Measurements from ENCODE around the gene MGAT5.

The MGAT5 gene

GRCh38 chr2:134445985-134446382 lies 192.1 kb downstream of the MGAT5 start:
- no peak for DNase-seq (ENCODE audit: low spot score)
- FAIRE-seq = no peak

GRCh38 chr2:134446383-134447017 lies 192.6 kb downstream of the MGAT5 start:
- no peak for FAIRE-seq
- DNase-seq (ENCODE audit: low spot score) = no peak

- DNase-seq (ENCODE audit: low spot score) (no peak), FAIRE-seq (no peak)
Measured at GRCh38 chr2:134447669-134448068, 193.8 kb downstream of the MGAT5 start.

GRCh38 chr2:134448650-134449049 lies 194.8 kb downstream of the MGAT5 start:
- no peak for FAIRE-seq
- no peak for DNase-seq (ENCODE audit: low spot score)

DNA sequence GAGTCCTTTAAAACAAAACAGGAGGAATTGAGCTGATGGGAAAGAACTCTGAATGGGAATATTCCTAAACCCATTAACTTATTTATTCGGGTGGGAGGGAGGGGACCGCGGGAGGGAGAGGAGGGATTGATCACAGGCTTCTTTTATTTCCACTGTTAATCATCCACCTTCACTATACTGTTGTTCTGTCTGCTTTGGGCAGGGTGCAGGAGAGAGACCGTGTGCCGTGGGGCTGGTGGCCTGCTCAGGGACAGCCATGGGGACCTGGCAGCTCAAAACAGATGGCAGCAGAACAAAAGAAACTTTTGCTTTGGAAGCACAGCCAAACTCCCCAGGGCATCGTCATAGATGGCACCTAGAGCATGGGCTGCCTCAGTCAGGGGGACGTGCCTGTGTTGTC lies 195.3 kb downstream of the MGAT5 start:
- no peak for FAIRE-seq

GRCh38 chr2:134449751-134450513 lies 196.1 kb downstream of the MGAT5 start:
- no peak for DNase-seq (ENCODE audit: low spot score)
- no peak for FAIRE-seq

More for the DNA sequence above, 195.3 kb downstream of the MGAT5 start:
- no peak for DNase-seq (ENCODE audit: low spot score)

GRCh38 chr2:134451347-134451630 lies 197.4 kb downstream of the MGAT5 start:
- FAIRE-seq (no peak), DNase-seq (ENCODE audit: low spot score) (no peak)

DNA sequence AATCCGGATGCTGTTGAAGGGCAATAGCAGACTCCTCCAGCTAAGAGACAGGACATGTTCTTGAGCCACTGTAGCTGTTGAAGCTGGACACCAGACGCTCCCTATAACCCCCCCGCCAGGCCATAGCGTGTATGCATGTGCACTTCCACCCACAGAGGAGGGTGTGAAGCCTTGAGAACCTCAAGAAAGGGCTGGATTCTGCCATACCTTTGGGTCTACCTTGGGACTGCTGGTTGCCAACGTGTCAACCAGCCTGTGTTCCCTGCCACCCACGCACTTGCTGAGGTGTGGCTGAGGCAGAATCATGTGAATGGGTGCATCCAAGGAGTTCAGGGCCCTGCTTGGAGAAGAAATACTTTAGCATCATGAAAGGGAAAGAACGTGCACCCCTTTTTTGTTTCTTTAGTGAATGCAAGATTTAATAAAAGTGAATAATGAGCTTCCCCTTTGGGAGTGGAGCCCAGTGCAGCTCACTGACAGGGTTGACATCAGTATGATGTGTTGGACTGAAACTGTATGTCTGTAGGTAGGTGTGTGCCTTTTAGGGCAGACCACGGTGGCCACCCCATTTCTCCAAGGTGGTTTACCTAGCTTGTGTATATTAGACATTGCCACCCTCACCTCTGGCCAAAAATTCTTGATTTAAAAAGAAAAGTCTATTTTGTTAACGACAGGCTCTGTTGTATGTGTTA lies 198.3 kb downstream of the MGAT5 start:
- FAIRE-seq (no peak), DNase-seq (ENCODE audit: low spot score) (no peak)

- no peak for DNase-seq (ENCODE audit: low spot score)
- no peak for FAIRE-seq
Measured at GRCh38 chr2:134453476-134453875, 199.6 kb downstream of the MGAT5 start.

- no peak for DNase-seq (ENCODE audit: low spot score)
- no peak for FAIRE-seq
Measured at GRCh38 chr2:134453973-134454372, 200.1 kb downstream of the MGAT5 start.

- no peak for DNase-seq (ENCODE audit: low spot score)
- no peak for FAIRE-seq
Measured at GRCh38 chr2:134454426-134454825, 200.6 kb downstream of the MGAT5 start.

GRCh38 chr2:134454931-134455330 lies 201.1 kb downstream of the MGAT5 start:
- FAIRE-seq (no peak), DNase-seq (ENCODE audit: low spot score) (no peak)

- FAIRE-seq = no peak
- DNase-seq (ENCODE audit: low spot score) = no peak
Measured at GRCh38 chr2:134455426-134455825, 201.6 kb downstream of the MGAT5 start.

DNA sequence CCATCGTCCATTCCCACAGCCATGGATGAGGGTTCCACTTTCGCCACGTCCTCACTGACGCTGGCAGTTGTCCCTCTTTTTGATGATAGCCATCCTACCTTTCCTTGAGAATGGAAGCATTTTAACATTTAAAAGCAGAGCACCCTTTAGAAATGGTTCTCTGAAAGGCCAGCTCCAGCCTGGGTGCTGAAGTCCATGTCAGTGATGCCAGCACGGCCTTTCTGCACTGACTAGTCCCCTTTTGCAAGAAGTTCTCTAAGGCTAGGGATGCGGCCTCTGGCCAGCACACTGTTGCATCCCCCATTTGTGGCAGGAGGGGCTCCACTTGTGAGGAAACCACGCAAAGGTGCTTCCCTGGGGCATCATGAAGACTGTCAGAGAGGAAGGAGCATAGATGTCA lies 203.5 kb downstream of the MGAT5 start:
- FAIRE-seq (no peak), DNase-seq (ENCODE audit: low spot score) (no peak)

- no peak for DNase-seq (ENCODE audit: low spot score)
- FAIRE-seq = no peak
Measured at GRCh38 chr2:134457765-134458472, 204.0 kb downstream of the MGAT5 start.

DNA sequence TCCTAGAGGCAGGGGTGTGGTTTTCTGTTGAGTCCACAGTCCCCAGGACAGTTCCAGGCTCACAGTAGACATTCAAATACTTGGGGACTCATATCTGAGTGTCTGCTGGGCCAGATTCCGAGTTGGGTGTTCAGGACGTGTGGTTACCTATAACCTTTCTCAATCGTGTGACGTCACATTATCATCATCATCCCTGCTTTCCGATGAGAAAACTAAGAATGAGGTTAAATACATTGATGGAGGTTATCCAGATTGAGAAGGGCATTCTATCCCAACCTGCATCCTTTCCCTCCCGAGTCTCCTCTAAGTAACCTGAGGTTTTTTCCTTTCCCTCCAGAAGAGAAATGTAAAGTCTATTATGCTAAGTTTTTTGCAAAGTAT lies 204.6 kb downstream of the MGAT5 start:
- no peak for DNase-seq (ENCODE audit: low spot score)
- no peak for FAIRE-seq

DNA sequence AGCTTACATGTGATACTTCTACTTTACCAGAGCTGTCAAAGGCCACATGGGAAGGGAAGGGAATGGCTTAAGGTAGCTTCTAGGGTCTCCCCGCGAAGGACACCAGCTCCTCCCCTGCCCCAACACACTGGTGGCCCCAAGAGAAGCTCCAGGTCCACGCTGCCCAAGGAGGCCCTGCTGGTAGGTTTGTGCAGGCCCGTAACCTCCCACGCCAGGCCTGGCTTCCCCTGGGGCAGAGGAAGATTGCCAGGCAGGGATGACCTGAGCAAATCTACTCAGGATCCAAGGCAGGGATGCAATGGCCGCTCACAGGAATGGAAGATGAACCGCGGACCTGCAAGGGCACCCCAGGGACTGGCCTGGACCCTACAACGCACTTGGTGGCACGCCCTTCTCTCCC lies 205.1 kb downstream of the MGAT5 start:
- DNase-seq (ENCODE audit: low spot score) (no peak), FAIRE-seq (no peak)

DNA sequence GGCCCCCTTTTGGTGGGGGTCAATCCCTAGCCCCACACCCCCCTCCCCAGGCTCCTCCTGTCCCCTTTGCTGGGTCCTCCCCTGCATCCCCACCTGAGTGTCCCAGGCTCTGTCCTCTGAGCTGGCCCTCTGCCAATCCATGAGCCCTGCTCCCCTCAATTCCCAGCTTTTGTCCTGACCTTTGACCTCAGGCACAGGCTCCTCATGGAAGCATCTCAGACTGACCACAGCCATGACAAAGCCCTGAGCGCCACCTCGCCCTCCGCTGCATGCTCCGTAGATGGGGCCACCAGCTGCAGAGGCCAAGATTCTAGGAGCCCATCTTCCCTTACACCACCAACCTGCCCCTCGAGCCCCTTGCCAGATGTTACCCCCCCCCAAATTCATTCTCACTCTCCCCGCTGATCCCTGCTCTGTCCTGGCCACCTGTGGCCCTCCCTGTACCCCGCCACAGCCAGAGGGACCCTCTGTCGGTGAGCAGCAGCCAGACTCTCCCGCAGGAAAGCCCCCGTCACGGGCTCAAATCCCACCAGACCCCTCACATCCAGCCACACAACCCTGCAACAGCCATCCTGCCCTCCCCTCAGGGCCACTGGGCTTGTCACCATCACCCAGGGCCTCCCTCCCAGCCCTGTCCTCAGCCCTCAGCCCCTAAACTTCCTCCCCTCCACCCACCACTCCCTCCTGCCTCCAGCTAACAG lies 206.0 kb downstream of the MGAT5 start:
- DNase-seq (ENCODE audit: low spot score) (no peak), FAIRE-seq (no peak)

GRCh38 chr2:134460583-134460998 lies 206.7 kb downstream of the MGAT5 start:
- FAIRE-seq = no peak
- DNase-seq (ENCODE audit: low spot score) = peak; percentile 29

- no peak for FAIRE-seq
- peak; percentile 40 for DNase-seq (ENCODE audit: low spot score)
Measured at GRCh38 chr2:134461511-134461910, 207.6 kb downstream of the MGAT5 start.

DNA sequence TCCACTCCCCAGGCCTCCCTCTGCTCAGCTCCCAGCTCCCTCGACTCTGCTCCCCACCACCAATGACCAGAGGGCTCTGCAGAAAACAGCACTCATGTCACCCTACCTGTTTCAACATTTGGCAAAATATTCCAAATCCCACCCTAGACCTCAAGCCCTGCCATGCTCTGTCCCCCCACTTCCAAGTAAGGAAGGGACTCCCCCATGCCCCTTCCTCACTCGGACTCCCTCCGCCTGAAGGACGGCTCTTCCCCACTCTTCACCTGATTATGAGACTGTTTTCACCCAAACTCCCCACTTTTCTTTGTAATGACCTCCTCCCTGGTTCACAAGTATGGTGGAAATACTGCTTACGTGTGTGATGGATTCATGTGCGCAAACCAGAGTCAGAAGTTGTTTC lies 208.4 kb downstream of the MGAT5 start:
- DNase-seq (ENCODE audit: low spot score) (no peak), FAIRE-seq (no peak)

All from RCC 7860 (cell line).